K562 (cell line): ENCODE data around the gene TCEAL5. TPM values are rescaled to one million over a fixed set of nuclear protein-coding genes. Genes with fewer than 3 reads are reported as not detected.

ENCODE experiments used
- CREM ChIP-seq: IDR thresholded peaks from 2 replicates; pipeline ENCODE4 v1.6.1; 2014; ENCODE audit warnings: antibody characterized with exemption, low read depth
- EP400 ChIP-seq: fragments of 450-650 bp; IDR thresholded peaks from 2 replicates; pipeline ENCODE4 v1.6.1; 2017; ENCODE audit warnings: antibody characterized with exemption, mild to moderate bottlenecking, moderate library complexity
- L3MBTL2 ChIP-seq: fragments of 450-650 bp; IDR thresholded peaks from 2 replicates; pipeline ENCODE4 v1.6.1; 2016; ENCODE audit warnings: mild to moderate bottlenecking, moderate library complexity
- MAZ ChIP-seq, 2 experiments: fragments of 450-650 bp in 1 of 2; sonication (generic) in 1 of 2; formaldehyde crosslinking; IDR thresholded peaks in 1 of 2; conservative IDR thresholded peaks in 1 of 2; 2 replicates each; pipeline versions ENCODE4 v1.4.0 to v1.5.0; 2020; ENCODE audit warnings: mild to moderate bottlenecking in 1 of 2, missing genetic modification reagents in 1 of 2
- MEIS2 ChIP-seq: fragments of 450-650 bp; IDR thresholded peaks from 2 replicates; pipeline ENCODE4 v1.6.1; 2014; ENCODE audit warnings: mild to moderate bottlenecking; ENCODE audit not compliant: partially characterized antibody
- PHF20 ChIP-seq: fragments of 450-650 bp; IDR thresholded peaks from 2 replicates; pipeline ENCODE4 v1.6.1; 2018; ENCODE audit not compliant: partially characterized antibody
- PKNOX1 ChIP-seq: fragments of 450-650 bp; IDR thresholded peaks from 2 replicates; pipeline ENCODE4 v1.6.1; 2016
- POLR2AphosphoS5 ChIP-seq: IDR thresholded peaks from 2 replicates; pipeline ENCODE4 v1.6.1; 2011; ENCODE audit warnings: mild to moderate bottlenecking, low read depth, low read length, moderate library complexity; ENCODE audit not compliant: control insufficient read depth, insufficient read depth
- RAD51 ChIP-seq: fragments of 450-650 bp; IDR thresholded peaks from 2 replicates; pipeline ENCODE4 v1.7.1; 2016; ENCODE audit warnings: low read depth, mild to moderate bottlenecking, borderline replicate concordance
- SOX6 ChIP-seq: fragments of 450-650 bp; IDR thresholded peaks from 2 replicates; pipeline ENCODE4 v1.6.1; 2014; ENCODE audit warnings: mild to moderate bottlenecking
- TAF1 ChIP-seq: IDR thresholded peaks from 2 replicates; pipeline ENCODE4 v1.6.1; 2011; ENCODE audit warnings: mild to moderate bottlenecking, low read length, moderate library complexity; ENCODE audit not compliant: insufficient read depth, control insufficient read depth, severe bottlenecking; ENCODE audit errors: extremely low read depth
- USF2 ChIP-seq: sonication (generic); formaldehyde crosslinking; IDR thresholded peaks from 2 replicates; pipeline ENCODE4 v1.5.0; 2020; ENCODE audit warnings: missing genetic modification reagents
- ZFX ChIP-seq: sonication (generic); formaldehyde crosslinking; IDR thresholded peaks from 2 replicates; pipeline ENCODE4 v1.8.0; 2022; ENCODE audit warnings: mild to moderate bottlenecking, missing genetic modification reagents, moderate library complexity
- polyA plus RNA-seq, 8 experiments: library from polyadenylated mRNA; depleted of rRNA in 4 of 8; stranded (reverse) in 5 of 8; unstranded in 3 of 8; fragments of >200 nt; fragmentation: Nextera tagmentation in 2 of 8; fragmentation: Illumina TruSeq in 1 of 8; extraction: Ambion mirVana in 2 of 8; extraction: Trizol in 1 of 8; gene quantifications; 2 replicates each; pipeline versions ENCODE4 v1.2.1 to v1.2.3, GENCODE V29; 2011 to 2014; ENCODE audit warnings: inconsistent platforms in 1 of 8, missing spikeins in 1 of 8
- total RNA-seq, 7 experiments: library from RNA; depleted of rRNA in 6 of 7; stranded (reverse); fragments of >200 nt in 6 of 7; fragmentation: Illumina TruSeq in 2 of 7; extraction: Trizol in 2 of 7; gene quantifications; 2 replicates each; pipeline versions ENCODE4 v1.2.1 to v1.2.3, GENCODE V29; 2011 to 2021; ENCODE audit warnings: low replicate concordance in 1 of 7
- TF ChIP-seq, protein P1 (sequence below), 2 experiments: fragments of 450-650 bp; formaldehyde crosslinking in 1 of 2; IDR thresholded peaks; 2 replicates each; pipeline versions ENCODE4 v1.4.0 to v1.6.1; 2014 to 2020; ENCODE audit warnings: mild to moderate bottlenecking in 2 of 2, borderline replicate concordance in 1 of 2, low read depth in 1 of 2
- TF ChIP-seq, protein P2 (sequence below), 2 experiments: fragments of 450-650 bp in 1 of 2; sonication (generic) in 1 of 2; formaldehyde crosslinking in 1 of 2; IDR thresholded peaks in 1 of 2; conservative IDR thresholded peaks in 1 of 2; 2 replicates each; pipeline versions ENCODE4 v1.6.1 to v1.8.1; 2016 to 2023; ENCODE audit warnings: mild to moderate bottlenecking in 2 of 2, moderate library complexity in 2 of 2, inconsistent platforms in 1 of 2, missing genetic modification reagents in 1 of 2

The TCEAL5 gene
- total and polyA plus RNA-seq, 9 of the 15 experiments (the other 6 are each of a cell fraction or from before 2014, with no cell fraction given): 0.10 to 0.18 TPM; not detected in 7

DNA sequence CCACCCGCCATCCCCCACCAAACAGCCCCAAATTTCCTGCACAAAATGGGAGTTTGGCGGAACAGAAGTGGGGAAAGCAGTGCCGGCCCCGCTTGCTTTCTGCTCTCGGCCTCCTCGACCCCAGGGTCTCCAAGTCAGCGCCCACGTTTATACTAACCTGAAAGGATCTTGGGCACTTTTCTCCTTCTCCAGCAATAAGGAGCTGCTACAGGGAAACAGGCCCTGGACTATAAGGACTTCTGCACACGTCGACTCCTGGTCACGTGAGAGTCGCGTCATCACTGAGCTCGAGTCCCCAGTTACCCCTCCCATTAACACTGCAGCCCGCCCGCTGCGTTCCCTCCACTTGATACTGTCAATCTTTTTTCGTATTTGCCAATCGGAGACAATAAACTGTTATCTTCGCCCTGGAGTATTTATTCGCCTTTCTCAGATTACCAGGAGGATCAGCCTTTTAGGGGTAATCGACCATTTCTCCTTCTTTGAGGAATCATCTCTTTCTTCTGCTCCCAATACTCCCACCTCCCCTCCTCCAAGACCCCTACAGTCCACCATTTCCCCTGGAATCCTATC is 21.5 kb downstream of the TCEAL5 start, which contains the start of gene TCEAL8 (continued):
- TF ChIP-seq TAF1 (peak; percentile 39), PKNOX1 (peak; percentile 88), MAZ (CRISPR knock-in tag; conservative IDR thresholded peaks at IDR 0.05 in 1 of 2, IDR thresholded peaks at IDR 0.05 in 1 of 2) (peak in 1 of 2 experiments; percentile 52; a peak in 1 of 4 replicates), POLR2AphosphoS5 (peak; percentile 37; the same call in 1 of the 2 replicates), PHF20 (peak; percentile 55), L3MBTL2 (peak; percentile 58; the same call in 1 of the 2 replicates), SOX6 (0 out of 2 replicates have a peak, but pooled peaks have one; percentile 32), CREM (peak; percentile 95), EP400 (peak; percentile 46; the same call in 1 of the 2 replicates), RAD51 (peak; percentile 89), USF2 (CRISPR knock-in tag) (peak; percentile 87), ZFX (CRISPR knock-in tag) (peak; percentile 62), MEIS2 (peak; percentile 47)
- TF ChIP-seq, protein P1, sequence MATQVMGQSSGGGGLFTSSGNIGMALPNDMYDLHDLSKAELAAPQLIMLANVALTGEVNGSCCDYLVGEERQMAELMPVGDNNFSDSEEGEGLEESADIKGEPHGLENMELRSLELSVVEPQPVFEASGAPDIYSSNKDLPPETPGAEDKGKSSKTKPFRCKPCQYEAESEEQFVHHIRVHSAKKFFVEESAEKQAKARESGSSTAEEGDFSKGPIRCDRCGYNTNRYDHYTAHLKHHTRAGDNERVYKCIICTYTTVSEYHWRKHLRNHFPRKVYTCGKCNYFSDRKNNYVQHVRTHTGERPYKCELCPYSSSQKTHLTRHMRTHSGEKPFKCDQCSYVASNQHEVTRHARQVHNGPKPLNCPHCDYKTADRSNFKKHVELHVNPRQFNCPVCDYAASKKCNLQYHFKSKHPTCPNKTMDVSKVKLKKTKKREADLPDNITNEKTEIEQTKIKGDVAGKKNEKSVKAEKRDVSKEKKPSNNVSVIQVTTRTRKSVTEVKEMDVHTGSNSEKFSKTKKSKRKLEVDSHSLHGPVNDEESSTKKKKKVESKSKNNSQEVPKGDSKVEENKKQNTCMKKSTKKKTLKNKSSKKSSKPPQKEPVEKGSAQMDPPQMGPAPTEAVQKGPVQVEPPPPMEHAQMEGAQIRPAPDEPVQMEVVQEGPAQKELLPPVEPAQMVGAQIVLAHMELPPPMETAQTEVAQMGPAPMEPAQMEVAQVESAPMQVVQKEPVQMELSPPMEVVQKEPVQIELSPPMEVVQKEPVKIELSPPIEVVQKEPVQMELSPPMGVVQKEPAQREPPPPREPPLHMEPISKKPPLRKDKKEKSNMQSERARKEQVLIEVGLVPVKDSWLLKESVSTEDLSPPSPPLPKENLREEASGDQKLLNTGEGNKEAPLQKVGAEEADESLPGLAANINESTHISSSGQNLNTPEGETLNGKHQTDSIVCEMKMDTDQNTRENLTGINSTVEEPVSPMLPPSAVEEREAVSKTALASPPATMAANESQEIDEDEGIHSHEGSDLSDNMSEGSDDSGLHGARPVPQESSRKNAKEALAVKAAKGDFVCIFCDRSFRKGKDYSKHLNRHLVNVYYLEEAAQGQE (IDR thresholded peaks at IDR 0.05; ENCODE audit: borderline replicate concordance): 0 out of 2 replicates have a peak, but pooled peaks have one; percentile 13
- TF ChIP-seq, protein P1 (CRISPR knock-in tag; IDR thresholded peaks at IDR 0.05; ENCODE audit: low read depth): no peak
- TF ChIP-seq, protein P2, sequence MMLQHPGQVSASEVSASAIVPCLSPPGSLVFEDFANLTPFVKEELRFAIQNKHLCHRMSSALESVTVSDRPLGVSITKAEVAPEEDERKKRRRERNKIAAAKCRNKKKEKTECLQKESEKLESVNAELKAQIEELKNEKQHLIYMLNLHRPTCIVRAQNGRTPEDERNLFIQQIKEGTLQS (IDR thresholded peaks at IDR 0.05): peak; percentile 76
- TF ChIP-seq, protein P2 (CRISPR knock-in tag; conservative IDR thresholded peaks at IDR 0.05): no peak
